Right lobe of liver (tissue), 4 donors: ENCODE results near the gene AHNAK.

Experiments
- POLR2A ChIP-seq: fragments of 450-650 bp; IDR thresholded peaks from one replicate; pipeline ENCODE4 v1.6.1; 2017; ENCODE audit warnings: antibody characterized with exemption, mild to moderate bottlenecking
- TF ChIP-seq, protein P1 (sequence below), 4 donors: fragments of 200-600 bp in 3 of 4; fragments of 450-650 bp in 1 of 4; IDR thresholded peaks; one replicate each; pipeline versions ENCODE4 v1.5.1 to v1.8.0; 2016 to 2022; ENCODE audit warnings: antibody characterized with exemption in 4 of 4, mild to moderate bottlenecking in 2 of 4
- donor health status: DM: no; HTN: no; CAD: no.
- donor health status: DM: no; HTN: no; CAD: no.
- donor health status: DM: no; HTN: yes; CAD: no.

DNA sequence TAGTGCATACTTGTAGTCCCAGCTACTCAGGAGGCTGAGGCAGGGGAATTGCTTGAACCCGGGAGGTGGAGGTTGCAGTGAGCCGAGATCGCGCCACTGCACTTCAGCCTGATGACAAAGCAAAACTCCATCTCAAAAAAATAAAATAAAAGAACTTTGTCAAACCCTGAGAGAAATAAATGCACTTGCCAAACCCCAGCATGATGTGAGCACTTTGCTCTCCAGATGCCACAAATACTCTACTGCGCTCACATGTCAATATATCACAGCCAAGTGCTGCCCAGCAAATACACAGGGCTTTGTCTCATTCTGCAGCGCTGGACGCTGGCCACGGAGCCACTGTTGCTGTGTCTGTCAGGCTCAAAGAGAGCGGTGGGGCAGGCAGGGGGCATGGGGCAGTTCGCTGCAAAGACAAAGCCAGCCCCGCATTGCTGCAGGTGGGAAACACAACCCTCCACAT is 45.1 kb downstream of the AHNAK start:
- no peak for TF ChIP-seq POLR2A
- TF ChIP-seq, protein P1, sequence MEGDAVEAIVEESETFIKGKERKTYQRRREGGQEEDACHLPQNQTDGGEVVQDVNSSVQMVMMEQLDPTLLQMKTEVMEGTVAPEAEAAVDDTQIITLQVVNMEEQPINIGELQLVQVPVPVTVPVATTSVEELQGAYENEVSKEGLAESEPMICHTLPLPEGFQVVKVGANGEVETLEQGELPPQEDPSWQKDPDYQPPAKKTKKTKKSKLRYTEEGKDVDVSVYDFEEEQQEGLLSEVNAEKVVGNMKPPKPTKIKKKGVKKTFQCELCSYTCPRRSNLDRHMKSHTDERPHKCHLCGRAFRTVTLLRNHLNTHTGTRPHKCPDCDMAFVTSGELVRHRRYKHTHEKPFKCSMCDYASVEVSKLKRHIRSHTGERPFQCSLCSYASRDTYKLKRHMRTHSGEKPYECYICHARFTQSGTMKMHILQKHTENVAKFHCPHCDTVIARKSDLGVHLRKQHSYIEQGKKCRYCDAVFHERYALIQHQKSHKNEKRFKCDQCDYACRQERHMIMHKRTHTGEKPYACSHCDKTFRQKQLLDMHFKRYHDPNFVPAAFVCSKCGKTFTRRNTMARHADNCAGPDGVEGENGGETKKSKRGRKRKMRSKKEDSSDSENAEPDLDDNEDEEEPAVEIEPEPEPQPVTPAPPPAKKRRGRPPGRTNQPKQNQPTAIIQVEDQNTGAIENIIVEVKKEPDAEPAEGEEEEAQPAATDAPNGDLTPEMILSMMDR (IDR thresholded peaks at IDR 0.05), result no peak
